OCI-M2 (cell line): ENCODE measurements around the gene ERBB2.
"Not testable (repeated sequence)": the region's sequence is repeated elsewhere in the genome, so short reads cannot be mapped to it uniquely, and the experiment has no call there.

Source experiments
- DNase-seq: peaks from one replicate; lab custom pipeline; 2025; ENCODE audit not compliant: unreplicated experiment; lab: John Stamatoyannopoulos, UW

ERBB2 gene

DNA sequence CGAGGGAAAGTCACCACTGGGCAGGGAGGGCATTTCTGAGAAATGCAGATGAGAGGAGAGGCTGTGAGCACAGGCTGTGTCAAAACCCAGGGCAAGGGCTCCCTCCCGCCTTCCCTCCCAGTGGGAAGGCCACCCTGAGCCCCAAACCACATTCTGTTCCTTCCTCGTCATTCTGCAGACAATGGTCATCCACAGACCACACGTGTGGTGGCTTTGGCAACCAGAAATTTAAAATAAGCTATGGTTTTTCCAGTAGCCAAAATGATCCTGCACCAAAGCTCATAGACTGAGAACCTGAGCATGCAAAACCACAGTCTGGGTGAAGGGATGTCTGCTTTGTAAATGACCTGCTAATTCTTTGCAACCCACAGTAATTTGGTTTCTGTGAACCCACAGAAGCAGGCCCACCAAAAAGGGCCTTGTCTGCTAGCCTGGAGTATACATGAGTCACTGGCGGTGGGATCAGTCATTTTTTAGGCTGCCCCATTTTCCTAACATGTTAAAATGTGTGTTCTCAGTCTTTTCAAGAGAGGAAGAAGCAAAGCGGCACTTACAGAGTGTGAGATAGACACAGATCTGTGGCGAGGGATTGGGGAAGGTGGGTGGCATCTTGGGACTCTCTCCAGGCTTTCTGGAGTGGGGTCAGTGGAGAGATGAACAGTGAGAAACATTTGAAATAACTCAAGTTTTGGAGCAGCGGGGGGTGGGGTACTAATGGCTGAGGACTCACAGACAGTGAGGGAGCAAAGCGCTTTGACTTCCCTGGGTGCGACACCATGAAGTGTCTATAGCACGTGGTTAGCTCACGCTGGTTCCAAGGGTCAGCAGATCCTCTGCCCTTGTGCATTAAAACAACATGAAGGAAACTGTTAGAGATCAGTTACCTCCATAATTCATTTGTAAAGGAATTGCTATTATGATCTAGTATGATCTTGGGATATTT is 58.3 kb downstream of the ERBB2 start:
- DNase-seq, result no peak

DNA sequence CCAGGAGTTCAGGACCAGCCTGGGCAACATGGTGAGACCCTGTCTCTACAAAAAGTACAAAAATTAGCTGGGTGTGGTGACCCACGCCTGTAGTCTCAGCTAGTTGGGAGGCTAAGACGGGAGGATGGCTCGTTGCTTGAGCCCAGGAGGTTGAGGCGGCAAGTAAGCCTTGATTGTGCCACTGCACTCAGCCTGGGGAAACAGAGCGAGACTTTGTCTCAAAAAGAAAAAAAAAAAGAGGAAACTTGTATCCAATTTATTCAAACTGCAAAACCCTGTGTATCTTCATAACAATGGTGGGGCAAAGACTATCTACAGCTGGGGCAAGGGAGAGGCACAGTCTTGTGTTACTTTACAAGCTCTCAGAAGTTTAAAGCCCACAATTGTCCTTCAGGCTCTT is 59.3 kb downstream of the ERBB2 start:
- no peak for DNase-seq

DNA sequence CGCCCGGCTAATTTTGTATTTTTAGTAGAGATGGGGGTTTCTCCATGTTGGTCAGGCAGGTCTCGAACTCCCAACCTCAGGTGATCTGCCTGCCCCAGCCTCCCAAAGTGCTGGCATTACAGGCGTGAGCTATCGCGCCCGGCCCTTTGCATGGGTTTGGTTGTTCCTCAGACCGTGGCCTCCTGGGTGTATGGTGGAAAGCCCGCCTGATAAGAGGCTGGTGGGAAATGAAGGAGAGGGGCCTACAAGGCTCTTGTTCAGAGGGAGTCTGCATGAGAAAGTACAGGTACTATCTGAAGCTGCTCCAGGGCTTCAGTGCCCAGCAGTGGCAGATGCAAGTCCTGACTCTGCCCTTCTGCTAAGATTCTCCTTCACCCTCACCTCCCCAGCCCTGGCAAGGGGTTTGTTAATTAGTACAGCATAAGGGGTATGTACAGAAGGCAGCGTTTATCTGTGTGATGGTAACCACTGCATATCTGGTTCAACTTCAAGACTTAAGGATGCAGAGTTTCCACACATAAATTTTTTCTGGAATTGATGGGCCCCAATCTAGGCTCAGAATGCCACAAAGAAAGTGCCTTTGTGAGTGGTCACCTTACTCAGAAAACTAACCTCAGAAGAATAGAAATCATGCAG is 62.1 kb downstream of the ERBB2 start:
- no peak for DNase-seq

DNA sequence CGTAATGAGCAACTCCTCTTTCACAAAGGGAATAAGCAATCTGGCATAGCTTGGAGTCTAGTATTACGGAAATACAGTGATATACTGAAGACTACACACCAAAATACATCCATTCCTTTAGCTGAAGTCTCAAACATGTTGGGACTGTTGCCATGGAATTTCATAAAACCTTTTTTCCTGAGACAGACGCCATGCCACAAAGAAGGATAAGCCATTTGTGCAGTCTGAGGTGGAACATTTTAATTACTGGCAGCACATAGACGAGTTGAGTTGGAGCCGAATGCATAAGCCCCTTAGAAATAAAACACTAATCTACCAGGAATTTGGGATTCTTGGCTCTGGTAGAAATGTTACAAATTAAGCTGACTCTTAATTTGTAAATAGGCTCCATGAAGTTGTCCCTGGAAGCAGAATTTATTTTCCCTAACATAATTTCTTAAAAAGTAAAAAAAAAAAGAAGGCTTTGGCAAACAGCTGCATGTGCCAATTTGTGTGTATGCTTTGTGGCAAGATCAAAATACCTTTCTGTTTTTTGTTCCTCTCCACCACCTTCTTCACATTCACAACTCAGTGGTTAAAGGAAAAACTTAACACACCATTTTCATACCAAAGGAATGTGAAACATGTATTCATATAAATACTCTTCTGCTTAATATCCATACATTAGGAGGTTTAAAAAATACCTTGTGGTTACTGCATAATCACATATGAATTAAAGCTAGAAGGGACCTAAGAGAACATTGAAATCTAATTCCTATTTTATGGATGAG is 63.4 kb downstream of the ERBB2 start:
- DNase-seq, result no peak

DNA sequence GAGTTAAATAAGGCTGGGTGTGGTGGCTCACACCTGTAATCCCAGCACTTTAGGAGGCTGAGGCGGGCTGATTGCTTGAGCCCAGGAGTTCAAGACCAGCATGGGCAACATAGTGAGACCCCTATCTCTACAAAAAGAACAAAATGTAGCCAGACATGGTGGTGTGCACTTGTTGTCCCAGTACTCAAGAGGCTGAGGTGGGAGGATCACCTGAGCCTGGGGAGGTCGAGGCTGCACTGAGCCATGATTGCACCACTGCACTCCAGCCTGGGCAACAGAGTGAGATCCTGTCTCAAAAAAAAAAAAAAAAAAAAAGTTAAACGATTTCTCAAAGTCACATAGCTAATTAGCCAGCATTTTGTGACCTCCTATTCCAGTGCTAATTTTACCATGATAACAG is 64.3 kb downstream of the ERBB2 start:
- not testable (repeated sequence) for DNase-seq

DNA sequence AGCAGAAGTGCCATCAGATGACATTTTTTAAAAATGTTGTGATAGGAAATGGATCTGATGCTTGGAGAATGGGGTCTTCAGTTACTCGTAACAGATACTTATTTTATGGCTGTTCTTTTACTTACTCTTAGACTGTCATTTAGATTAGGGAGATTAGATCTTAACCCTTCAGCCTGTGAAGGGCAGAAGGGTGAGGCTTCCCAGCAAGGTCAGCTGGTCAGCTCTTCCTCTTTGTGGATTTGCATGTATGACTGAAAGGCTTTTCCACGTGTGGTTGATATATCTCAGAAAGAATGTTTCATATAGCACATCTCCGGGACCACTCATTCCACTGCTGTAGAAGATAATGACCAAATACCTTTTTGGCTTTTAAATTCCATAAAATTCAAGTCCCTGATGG is 65.3 kb downstream of the ERBB2 start:
- DNase-seq, result no peak

DNA sequence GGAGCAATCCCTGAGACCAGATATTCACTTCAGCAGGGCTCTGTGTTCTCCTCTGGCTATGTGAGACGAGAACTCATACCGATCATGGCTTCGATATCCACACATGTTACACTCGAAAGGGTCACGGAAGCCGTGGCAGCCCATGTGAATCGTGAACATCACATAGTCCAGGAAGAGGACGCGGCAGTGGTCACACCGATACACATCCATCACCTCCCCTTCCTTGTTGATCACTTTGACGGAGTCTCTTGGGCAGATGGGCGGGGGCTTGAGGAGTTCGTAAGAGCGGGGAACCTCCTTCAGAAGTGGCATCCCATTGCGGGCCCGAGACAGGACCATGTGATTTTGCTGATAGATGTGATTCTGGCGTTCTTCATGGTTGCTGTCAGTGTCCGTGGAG is 65.9 kb downstream of the ERBB2 start:
- DNase-seq, result no peak

DNA sequence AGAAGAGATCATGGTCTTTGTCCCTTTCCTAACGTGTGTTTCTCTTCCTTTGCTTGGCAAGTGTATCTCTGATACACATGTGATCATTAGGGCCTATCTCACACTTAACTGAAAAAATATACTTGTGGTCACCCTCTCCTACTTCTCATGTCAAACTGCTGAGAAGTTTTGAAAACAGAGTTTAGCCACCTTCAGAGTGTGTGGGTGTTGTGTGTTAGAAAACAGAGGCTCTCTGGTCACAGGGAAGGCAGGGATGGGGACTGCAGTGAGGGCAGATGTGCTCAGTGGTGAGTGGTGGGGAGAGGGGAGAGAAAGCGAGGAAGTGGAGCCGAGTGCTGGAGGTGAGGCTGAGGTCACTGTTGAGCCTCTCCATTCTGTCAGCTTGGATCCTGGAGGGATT is 67.3 kb downstream of the ERBB2 start:
- DNase-seq, result no peak

DNA sequence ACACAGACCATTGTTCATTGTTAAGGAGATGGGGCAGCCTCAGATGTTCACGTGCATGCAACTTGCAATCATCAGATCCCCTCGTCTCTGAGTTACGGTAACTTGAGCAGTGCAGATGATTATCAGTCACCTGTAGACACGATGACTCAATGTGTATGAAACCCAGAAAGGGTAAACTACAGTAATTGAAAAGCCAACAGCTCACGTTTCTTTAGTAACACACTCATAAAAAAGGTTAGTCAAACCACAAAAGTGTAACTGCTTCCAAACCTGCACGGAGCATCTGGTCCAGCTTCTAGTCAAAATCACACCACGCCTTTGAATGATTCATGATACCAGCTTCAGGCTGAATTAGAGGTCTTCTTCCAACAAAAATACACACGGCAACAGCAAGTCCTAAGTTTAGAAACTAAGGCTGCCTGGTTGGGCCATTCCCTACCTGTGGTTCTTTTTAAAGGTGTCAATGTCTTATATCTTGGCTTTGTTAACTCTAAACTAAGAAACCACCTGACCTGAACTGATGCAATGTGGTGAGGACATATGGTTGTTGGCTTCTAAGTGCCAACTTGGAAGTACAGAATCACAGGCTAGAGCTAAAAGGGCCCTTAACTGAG is 70.2 kb downstream of the ERBB2 start:
- no peak for DNase-seq

DNA sequence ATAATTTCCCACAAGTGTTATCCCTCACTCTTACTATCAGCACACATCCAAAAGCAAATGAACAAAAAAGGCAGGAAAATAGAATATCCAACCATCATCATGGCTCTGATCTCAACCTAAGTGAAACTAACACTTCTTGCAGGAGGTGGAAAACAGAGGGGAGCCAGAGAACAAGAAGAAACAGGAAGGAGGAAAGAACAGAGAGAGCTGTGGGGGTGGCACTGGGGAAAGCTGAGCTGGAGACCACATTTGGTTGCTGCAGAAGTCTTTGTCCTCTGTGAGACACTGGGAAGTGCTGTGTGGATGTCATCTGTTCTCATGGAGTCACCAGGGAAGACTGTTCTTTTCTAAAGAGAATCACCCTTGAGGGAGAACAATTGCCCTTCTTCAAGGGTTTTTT is 72.6 kb downstream of the ERBB2 start:
- no peak for DNase-seq

DNA sequence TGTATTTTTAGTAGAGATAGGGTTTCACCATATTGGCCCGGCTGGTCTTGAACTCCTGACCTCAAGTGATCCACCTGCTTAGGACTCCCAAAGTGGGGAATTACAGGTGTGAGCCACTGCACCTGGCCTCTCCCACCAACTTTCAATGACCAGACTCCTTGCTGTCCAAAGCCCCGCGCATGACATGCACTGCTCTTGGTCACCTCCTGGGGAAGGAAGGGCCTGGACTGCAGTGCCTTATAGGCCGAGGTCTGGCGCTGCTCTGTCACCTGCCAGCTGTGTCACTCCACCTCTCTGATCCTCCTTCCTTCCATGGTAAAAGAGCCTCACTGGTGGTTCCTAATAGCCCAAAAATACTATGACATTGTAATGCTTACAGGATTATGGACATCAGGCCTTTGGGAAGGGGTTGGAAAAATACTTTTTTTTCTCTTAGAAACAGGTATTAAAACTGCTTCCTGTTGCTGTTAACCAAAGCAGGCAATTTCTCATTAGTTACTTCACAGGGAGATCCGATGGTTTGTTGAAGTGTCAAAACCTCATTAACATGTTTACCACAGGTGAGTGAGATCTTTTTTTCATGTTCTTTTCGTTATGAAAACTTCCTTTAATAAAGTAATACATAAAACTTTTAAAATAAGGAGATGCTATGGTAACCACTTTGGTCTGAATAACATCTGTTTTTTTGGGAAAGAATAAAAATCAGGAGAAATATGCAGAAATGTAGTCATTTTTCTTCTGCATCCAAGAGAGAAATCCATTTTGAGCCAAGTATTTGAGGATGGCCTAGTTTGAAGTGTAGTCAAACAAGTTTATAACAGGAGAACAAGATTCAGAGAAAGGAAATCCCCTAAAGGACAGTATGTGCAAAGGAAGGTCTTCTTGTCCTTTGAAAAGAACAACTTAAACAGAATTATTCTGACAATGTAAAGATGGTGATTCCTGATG is 73.4 kb downstream of the ERBB2 start:
- DNase-seq, result no peak

DNA sequence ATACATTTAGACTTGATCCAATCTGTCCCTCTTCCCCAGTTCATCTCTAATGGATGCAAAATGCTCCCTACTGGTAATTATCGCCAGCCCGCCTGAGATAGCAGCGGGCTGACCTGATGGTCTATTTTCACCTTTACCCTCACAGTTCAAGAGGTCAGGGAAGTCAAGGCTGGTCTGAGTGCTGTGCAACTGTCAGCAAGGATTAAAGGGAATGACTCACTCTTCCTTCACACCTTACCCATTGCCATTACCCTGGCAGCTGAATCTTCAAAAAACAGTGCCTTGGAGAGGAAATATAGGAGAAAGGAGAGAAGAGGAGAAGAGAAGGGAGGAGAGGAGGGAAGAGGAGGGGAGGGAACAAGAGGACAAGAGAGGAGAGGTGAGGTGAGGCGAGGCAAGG is 74.2 kb downstream of the ERBB2 start:
- DNase-seq, result no peak

DNA sequence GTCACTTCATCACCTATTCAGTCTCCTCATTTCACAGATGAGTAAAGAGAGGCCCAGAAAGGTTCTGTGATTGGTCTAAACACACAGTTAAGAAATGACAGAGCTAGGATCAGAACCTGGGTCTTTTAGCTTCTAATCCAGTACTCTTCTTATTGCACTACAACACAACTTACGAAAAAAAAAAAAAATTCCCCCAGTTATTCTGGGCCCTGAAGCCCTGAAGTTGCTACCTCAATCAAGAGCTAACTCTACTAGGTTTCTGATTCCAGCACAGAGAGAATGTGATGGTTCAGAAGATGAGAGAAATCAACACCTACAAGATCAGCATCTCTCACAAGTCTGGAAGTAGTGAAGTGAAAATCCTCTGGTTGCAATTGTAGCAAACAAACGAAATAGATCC is 75.2 kb downstream of the ERBB2 start:
- DNase-seq, result no peak

DNA sequence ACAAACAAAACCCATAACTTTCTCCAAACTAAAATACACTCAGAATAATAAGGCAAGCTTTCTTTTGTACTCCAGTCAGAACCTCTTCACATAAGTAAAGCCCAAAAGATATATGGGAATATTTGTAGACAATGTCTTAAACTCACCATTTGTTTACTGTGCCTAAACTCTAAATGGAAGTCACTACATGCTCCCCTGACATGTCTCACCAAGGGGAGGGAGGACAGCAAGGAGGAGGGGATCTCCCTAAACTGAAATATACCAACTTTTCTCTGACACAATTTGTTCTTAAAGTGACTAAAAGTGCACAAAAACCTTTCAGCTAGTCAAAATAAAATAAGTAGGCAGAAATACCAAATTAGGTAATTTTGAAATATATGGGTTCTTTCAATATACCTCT is 76.4 kb downstream of the ERBB2 start:
- no peak for DNase-seq

DNA sequence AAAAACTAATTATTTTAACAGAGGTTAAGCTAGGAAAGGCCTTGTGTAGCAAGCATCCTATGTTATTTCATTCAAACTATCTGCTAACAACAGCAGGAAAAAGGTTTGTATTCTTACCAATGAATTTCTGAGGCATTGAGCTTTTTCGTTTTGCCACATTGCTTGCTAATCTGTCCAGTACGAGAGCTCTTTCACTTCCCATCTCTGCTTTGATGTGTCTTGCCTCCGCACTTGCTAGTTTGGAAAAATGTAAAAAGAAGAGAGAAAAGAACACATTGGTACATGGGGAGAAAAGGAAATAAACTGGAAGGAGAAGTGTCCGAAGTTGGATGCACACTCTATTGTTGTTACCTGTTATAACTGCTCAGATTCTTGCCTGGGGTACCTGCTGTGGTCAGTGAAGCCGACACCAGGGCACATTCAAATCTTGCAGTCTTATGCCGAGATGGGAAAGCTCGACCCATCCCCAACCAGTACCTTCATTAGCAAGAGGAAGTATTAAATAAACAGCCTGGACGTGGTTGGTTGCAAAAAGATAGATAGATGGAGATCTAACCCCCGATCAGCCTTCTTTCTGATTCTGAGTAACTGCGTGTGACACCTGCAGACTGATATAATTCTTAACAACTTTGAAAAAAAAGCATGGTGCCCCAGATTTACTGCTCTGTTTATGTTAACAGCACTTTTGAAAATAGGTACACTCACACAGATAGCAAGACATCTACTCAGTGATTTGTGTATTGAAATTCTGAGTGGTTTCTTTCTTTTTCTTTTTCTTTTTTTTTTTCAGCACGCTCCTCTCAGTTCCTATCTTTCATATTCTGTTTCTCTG is 77.9 kb downstream of the ERBB2 start:
- DNase-seq, result no peak
